BE2C (cell line): Measurements from ENCODE around the gene USP10.
A peak's percentile ranks its signal among the peaks of the same experiment; 100 is the strongest.

Source experiments
- DNase-seq: peaks from one replicate; pipeline ENCODE4 v3.0.0-alpha.2; 2020
- H3K27me3 ChIP-seq: fragments of 250-450 bp; sonication (Bioruptor Pico); 2 replicates; pipeline ENCODE4 v1.5.1; 2020; ENCODE audit warnings: mild to moderate bottlenecking
- H3K36me3 ChIP-seq: fragments of 250-450 bp; sonication (Bioruptor Pico); 2 replicates; pipeline ENCODE4 v1.5.1; 2020; ENCODE audit warnings: mild to moderate bottlenecking
- H3K4me1 ChIP-seq: fragments of 250-450 bp; sonication (Bioruptor Pico); 2 replicates; pipeline ENCODE4 v1.5.1; 2020
- H3K4me3 ChIP-seq: 2 replicates; pipeline ENCODE4 v1.5.1; 2011; ENCODE audit warnings: low read depth, low read length
- H3K9me3 ChIP-seq: fragments of 250-450 bp; sonication (Bioruptor Pico); 2 replicates; pipeline ENCODE4 v1.5.1; 2020
- CTCF ChIP-seq: IDR thresholded peaks from 2 replicates; pipeline ENCODE4 v1.5.1; 2012; ENCODE audit warnings: mild to moderate bottlenecking, low read depth, low read length

USP10 gene

GRCh38 chr16:84672276-84673202 lies 27.3 kb upstream of the USP10 start:
- DNase-seq, result peak; percentile 82
- H3K9me3 ChIP-seq, result no peaks in the 10 kb centered on the region
- H3K36me3 ChIP-seq, result no peaks in the 10 kb centered on the region
- peak; percentile 88 for TF ChIP-seq CTCF
- H3K4me3 ChIP-seq, result no peak overlapping the region
- H3K27me3 ChIP-seq, result no peaks in the 10 kb centered on the region; the same call in 1 of the 2 replicates
- H3K4me1 ChIP-seq, result peaks cover 8% of the 10 kb centered on the region

GRCh38 chr16:84673203-84673535 lies 26.6 kb upstream of the USP10 start:
- no peak for DNase-seq
- TF ChIP-seq CTCF, result no peak

GRCh38 chr16:84673561-84673960 lies 26.2 kb upstream of the USP10 start:
- no peak for DNase-seq
- H3K27me3 ChIP-seq, result no peaks in the 10 kb centered on the region; the same call in 1 of the 2 replicates
- H3K36me3 ChIP-seq, result no peaks in the 10 kb centered on the region
- no peaks in the 10 kb centered on the region for H3K9me3 ChIP-seq
- no peak overlapping the region for H3K4me3 ChIP-seq
- no peak for TF ChIP-seq CTCF
- peaks cover 5% of the 10 kb centered on the region for H3K4me1 ChIP-seq

More at GRCh38 chr16:84673203-84673535, 26.6 kb upstream of the USP10 start:
- no peak overlapping the region for H3K4me3 ChIP-seq
- peaks cover 6% of the 10 kb centered on the region for H3K4me1 ChIP-seq
- no peaks in the 10 kb centered on the region; the same call in 1 of the 2 replicates for H3K27me3 ChIP-seq
- no peaks in the 10 kb centered on the region for H3K9me3 ChIP-seq
- H3K36me3 ChIP-seq, result no peaks in the 10 kb centered on the region

GRCh38 chr16:84675423-84675822 lies 24.4 kb upstream of the USP10 start:
- TF ChIP-seq CTCF, result no peak
- Histone ChIP-seq H3K4me1 (peaks cover 5% of the 10 kb centered on the region), H3K4me3 (no peak overlapping the region), H3K9me3 (no peaks in the 10 kb centered on the region), H3K36me3 (no peaks in the 10 kb centered on the region), H3K27me3 (no peaks in the 10 kb centered on the region; the same call in 1 of the 2 replicates)
- DNase-seq, result no peak

GRCh38 chr16:84675884-84676283 lies 23.9 kb upstream of the USP10 start:
- Histone ChIP-seq H3K4me3 (no peak overlapping the region), H3K4me1 (peaks cover 5% of the 10 kb centered on the region), H3K9me3 (no peaks in the 10 kb centered on the region), H3K27me3 (no peaks in the 10 kb centered on the region; the same call in 1 of the 2 replicates), H3K36me3 (no peaks in the 10 kb centered on the region)
- no peak for DNase-seq
- TF ChIP-seq CTCF, result no peak
